GM18499 (cell line): Measurements from ENCODE around the gene ZFP92.

Experiments
- ATAC-seq: cut with Tn5 transposase; IDR thresholded peaks from one replicate; pipeline ENCODE4 v1.9.1; 2021; ENCODE audit warnings: moderate number of reproducible peaks; ENCODE audit not compliant: insufficient read depth, unreplicated experiment

The ZFP92 gene

DNA sequence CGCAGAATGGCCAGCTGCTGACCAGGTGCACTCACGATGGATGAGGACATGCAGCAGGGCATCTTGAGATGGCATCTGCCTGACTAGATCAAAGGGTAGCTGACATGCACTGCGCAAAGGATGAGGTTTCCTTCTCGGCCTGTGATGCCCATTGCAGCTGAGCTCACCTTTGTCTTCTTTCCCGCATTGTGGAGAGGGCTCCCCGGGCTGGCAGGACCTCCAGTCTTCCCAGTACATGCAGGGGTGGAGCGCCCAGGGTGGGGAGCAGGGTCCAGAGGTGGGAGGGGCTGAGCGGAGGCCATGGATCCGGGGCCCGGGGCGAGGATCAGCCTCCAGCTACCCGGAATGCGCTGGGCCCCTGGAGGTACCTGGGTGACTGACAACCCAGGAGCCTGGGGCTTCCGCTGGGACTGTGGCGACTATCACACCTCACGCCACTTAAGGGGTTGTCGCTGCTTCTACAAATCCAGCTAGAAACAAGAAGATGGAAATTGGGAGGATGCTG, 22.6 kb downstream of the ZFP92 start:
- ATAC-seq: no peak

DNA sequence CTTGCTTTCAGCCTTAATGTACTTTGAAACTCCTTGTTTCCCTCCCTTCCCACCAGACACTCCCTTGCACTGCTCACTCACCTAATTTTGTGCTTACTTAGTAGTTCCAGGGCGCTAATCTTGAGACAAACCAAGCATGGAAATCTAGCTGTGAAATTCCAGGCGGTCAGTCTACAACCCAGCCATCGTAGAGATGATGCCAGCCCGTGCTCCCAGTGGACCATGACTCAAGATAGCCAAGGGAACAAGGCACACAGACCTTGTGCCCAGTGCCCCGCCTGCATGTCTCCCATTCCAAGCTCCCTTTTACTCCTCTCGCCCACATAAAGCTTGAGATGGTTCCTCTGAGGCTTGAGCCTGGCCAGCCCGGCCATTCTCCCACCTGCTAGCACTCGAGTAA, 23.5 kb downstream of the ZFP92 start:
- no peak for ATAC-seq

DNA sequence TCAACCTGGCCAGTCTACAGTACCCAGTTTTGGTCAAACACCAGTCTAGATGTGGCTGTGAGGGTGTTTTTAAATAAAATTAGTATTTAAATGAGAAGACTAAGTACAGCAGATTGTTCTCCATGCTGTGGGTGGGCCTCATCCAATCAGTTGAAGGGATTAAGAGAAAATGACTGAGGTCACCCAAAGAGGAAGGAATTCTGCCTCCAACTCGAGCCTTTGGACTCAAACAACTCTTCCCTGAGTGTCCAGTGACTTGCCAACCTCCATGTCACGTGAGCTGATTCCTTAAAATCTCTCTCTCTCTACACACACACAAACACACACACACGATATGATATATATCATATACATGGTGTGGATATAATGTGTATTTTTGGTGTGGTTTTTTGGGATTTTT, 24.6 kb downstream of the ZFP92 start:
- ATAC-seq: no peak

DNA sequence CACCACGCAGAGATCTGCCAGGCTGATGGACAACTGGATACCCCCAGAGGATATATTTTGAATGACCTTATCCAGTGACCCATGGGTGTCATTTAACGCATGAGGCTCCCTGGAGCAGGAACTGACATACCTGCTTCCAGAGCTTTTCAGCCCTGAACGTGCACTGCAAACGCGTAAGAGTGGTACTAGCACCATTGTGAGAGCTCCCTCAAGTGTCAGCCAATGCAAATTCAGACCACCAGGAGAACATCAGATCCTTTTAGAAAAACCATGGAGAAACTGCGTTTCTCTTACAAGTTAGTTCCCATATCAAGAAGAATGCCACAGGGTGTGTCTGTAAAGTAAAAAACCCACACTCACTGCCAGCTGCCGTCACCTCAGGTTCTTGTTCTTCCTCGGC, 27.3 kb downstream of the ZFP92 start:
- no peak for ATAC-seq

DNA sequence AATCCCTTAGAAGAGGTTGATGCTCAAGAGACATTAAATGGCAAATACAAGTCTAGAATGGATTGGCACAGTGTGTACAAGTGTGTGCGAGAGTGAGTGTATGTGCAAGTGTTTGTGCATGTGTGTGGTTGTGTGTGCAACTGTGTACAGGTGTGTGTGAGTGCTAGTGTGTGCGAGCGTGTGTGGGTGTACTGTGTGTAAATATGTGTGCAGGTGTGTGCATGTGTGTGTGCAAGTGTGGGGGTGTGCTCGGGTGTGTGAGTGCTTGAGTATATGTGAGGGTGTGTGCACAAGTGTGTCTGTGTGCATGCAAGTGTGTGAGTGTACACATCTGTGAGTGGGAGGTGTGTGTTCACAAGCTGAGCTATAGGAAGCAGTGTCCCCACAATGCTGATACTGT, 28.7 kb downstream of the ZFP92 start:
- ATAC-seq: no peak

DNA sequence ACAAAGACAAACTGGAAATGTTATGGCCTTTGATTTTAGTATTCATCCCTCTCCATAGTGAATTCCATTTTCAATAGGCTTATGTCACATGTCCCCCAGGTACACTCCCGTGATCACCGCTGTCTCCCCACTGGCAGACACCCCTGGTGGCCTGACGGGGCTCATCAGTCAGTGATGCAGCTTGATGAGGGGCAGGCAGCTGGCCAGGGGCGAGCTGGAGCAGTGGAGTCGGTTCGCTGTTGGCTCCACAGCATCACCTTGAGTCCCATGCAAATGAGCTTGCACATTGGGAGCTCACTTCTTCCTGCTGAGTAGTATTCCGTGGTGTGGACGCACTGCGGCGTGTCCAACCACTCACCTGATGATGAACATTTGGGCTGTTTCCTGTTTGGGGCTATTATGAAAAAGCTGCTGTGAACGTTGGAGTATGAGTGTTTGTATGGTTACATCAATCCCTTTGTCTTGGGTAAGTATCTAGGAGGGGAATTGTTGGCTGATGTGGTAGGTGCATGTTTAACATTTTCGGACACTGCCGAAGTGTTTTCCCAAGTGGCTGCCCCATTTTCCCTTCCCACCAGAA, 29.4 kb downstream of the ZFP92 start:
- ATAC-seq: no peak

DNA sequence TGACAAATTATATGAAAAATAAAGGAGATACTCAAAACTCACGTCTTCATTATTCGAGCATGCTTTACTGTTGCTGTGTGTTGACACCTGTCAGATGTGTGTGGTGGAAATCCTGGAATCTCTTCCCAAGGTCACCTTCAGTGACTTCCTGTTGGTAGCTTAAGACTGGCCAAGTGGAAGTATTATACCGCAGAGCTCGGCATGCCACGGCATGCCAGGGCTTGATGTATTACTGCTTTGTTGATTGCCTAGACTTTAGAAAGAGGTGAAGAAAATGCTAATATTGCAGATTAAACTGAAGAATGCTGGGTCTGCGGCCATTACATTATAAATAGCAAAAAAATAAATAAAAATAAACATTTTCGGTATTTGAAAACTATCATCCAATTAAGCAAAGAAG, 30.0 kb downstream of the ZFP92 start:
- no peak for ATAC-seq

DNA sequence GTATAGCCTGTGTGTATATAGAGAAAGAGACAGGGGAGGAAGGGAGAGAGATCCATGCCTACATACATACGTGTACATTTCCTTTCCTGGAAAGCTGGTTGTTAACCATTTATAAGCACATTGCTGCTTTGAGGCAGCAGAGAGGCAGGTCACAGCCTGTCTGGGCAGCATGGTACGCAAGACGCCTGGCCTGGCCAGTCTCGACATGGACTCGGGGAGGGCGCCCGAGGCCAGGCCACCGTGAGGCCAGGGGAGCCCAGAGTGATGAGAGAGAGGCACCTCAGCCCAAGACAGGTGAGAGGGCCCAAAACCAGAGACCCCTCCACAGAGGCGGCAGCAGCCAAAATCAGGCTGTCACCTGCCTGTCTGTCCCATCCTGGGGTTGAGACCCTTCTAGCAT, 30.7 kb downstream of the ZFP92 start:
- ATAC-seq: no peak

DNA sequence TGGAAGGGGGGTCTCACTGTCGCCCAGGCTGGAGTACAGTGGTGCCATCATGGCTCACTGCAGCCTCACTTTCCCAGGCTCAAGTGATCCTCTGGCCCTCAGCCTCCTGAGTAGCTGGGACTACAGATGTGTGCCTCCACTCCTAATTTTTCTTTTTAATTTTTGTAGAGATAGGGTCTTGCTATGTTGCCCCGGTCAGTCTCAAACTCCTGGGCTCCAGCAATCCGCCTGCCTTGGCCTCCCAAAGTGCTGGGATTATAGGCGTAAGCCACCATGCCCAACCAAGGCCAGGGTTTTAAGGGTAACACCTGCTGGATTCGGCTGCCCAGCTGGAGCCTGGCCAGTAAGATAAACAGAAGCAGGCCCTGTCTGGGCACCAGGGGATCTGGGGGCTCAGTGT, 31.2 kb downstream of the ZFP92 start:
- ATAC-seq: no peak

DNA sequence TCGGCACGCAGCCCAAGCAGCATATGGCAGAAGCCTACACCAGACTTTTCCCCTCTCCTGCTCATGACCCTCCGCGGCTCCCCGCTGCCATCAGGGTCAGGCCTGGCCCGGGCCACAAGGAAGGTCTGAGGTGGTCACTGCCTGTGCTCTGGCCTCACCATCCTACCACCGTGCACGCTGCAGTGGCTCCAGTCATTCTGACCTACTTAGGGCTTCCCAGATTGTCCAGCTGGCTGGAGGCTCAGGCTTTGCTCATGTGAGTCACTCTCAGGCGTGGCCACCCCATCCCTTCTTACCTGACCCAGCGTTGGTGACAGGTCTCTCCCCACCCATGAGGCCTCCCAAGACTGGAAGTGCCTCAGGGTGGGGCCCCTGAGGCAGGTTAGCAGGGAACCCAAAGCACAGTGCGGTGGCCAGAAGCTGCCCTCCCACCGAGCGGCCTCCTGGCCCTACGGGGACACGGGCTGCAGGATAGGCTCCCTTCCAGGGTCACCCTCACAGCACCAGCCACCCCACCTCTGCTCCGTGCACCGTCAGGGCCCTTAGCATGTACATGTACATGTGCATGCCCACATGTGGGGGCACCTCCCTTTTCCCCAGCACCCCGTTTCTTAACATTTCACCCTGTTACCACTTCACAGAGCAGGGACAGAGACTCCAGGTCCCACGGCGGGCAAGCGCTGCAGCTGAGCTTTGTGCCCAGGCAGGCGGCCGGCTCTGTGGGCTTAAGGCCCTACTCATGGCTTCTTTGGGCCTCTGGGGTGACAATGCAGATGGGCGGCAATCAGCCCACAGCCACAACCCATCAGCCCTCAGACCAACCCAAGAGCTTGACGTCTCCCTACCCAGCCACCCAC, 32.4 kb downstream of the ZFP92 start:
- no peak for ATAC-seq

DNA sequence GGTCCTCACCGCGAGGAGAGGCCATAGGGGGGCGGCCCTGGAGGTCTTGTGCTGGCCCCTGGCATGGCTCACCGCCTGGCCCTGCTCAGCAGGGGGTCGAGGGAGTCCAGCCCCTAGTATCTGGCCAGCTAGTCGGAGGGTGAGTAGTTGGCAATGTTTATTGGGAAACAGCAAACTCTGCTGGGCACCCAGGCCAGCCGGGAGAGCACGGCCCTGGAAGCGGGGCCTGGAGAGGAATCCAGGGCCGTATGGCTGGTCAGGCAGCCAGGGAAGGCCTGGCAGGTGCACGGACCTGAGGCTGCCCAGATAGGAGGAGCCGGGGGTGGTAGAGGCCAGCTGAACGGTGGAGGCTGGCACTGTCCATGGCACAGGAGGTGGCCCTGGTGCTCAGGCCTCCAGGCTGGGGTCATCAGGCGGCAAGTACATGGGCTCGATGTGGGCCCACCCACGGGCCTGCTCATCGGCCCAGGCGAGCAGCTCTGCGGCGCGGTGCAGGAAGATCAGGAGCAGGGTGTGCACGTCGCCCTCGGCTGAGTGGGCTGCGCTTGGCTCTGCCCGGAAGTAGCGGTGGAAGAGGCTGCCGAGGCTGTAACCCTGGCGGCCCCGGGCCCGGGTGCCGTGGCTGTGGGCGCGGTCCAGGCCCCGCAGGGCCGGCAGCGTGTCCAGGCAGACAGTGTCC, 33.2 kb downstream of the ZFP92 start:
- no peak for ATAC-seq

DNA sequence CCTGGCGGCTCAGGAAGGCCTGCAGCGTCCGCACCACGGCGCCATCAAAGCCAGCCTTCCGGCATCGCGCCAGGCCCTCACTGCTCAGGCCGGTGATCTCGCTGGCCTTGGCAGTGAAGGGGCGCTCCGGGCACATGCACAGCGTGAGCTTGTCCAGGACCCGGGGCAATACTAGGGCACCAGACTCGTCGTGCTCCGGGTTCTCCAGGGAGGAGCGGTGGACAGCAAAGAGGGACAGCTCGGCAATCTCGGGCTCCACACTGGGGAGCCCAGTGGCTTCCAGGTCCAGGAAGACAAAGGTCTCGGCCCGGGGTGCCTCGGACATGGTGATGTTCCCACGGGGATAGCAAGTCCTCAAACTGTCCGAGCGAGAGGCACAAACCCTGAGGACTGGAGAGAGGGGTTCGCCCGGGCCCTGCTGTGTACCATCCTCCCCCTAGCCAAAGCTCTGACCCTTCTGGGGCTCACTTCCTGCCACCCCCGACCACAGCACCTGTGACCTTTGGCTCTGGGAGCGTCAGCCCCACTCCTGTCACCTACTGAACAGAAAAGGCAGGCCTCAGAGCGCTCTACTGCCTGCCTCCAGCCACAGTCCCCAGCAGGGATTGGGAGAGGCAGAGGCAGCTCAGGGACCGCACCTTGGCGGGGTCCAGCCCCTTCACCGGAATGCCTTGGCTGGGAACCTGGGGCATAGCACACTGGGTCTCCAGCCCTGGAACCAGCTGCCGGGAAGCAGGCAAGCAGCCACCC, 34.0 kb downstream of the ZFP92 start:
- no peak for ATAC-seq

DNA sequence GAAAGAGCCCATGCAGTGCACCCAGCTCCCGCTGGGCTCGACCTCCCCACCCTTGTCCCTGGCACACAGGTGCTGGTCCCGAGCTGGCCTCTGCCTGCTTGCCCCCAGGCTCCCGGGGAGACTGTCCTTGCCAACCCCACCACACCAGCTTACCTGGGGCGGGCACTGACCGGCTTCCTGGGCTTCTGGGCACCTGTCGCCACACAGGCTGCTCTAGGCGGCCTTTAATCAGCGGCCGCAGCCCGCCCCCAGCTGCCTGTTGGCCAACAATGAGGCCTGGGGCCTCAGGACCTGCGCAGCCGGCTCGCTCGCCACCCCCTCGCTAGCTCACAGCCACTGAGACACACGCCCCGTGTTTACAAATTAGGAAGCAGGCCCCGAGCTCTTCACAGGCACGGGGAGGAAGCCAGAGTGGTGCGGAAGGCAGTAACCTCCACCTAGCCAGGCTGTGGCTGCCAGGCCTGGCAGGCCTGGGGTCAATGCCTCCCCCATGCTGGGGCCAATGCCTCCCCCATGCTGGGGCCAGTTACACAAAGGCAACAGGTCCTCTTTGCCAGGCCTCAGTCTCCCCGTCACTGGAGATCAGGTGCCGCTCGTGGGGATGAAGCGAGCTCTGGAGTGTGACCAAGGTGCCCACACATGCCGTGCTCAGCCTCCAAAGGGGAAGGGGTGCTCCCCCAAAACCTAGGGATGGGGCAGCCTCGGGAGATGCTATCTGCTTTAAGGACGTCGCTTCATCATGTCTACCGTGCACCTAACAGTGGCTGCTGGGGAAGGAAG, 34.8 kb downstream of the ZFP92 start, which contains the start of gene TREX2:
Gene TREX2, minus strand, starts transcription at position 201 of the 780 bp plus-strand sequence. CDS start 626 bp downstream, outside the sequence.
- ATAC-seq: no peak

DNA sequence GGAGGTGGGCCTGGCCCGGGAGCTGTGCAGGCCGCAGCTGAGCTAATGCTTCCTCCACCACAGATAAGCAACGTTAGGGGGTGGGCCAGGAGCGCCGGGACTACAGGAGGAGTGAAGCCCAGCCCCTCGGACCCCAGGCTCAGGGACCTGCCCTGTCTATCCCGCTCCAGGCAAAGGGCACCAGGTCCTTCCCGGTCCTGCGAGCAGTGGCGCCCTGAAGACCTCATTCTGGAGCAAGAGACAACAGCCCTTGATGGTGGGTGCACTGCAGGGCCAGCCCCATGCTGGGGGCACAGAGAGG, 35.3 kb downstream of the ZFP92 start:
- ATAC-seq: no peak

DNA sequence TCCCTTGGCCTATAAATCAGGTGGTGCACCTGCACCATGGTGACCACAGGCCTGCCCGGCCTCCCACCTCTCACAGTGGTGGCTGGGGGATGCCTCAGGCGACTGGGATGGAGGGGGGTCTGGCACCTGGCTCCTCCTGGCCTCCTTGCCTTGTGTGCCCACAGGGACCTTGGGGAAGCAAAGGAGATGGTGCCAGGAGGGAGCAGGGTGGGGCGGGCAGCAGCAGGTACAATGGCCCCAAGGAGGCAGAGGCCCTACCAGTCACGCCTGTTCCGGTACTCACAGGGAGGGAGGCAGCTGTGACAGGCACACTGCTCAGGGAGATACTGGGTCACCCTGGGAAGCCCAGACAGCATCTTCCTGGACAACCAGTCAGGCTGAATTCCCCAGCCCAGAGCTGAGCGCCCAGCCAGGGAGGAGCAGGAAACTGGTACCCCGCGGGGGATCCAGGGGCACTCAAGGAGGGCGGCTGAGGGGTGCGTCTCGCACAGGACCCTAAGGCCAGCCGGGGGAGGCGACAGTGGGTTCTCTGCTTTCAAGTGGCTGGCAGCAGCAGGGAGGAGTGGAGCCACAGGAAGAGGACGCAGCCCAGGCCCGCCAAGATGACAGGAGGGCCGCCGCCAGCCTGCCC, 35.8 kb downstream of the ZFP92 start:
- no peak for ATAC-seq

DNA sequence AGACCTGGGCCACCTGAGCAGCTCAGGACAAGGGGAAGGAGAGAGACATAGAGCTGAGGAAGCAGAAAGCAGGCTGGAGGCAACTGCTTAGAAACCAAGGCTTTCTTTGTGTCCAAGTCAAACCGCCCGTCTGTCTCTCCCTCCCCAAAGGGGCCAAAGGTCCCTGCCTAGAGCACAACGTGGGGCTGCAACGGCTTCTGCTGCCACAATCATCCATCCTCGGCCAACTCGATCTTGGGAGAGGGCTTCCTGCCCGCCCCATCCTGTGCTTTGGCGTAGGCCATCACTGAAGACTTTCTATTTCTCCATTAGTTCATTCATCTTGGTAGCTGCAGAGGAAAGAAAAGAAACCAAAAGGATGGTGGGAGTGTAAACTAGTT, 36.3 kb downstream of the ZFP92 start:
- no peak for ATAC-seq

DNA sequence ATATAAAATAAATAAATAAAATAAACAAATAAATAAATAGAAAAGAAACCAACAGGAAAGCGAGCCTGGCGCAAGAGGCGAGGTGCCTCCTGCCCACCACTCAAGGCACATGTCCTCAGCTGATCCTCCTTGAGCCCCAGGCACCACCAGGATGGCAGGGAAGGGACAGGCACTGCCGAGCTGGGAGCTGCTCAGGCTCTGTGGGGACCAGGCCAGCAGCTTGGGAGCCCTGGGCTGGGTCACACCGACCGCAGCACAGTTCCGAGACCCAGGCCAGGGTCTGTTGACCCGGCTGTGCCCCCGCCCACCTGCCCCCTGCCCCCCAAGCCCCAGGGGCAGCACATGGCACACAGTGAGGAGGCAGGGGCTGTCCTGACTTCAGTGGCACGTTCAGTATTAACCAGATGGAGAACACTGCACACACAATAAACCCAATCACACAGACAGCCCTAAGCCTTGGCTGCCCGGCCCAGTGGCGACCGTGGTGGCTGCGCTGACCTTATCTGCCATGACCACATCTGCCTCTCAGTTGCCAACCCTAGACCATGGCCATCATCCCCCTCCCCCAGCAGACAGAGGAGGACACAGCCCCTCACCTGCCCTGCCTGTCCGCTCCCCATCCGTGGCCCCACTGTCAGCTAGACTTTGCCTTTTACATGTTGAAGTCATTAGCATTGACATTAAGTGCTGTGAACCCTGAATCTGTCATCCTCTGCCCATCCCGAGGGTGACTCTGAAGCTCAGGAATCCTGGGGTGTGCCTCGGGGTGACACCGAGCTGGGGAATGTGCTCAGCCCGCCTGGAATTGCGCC, 37.5 kb downstream of the ZFP92 start:
- ATAC-seq: no peak

DNA sequence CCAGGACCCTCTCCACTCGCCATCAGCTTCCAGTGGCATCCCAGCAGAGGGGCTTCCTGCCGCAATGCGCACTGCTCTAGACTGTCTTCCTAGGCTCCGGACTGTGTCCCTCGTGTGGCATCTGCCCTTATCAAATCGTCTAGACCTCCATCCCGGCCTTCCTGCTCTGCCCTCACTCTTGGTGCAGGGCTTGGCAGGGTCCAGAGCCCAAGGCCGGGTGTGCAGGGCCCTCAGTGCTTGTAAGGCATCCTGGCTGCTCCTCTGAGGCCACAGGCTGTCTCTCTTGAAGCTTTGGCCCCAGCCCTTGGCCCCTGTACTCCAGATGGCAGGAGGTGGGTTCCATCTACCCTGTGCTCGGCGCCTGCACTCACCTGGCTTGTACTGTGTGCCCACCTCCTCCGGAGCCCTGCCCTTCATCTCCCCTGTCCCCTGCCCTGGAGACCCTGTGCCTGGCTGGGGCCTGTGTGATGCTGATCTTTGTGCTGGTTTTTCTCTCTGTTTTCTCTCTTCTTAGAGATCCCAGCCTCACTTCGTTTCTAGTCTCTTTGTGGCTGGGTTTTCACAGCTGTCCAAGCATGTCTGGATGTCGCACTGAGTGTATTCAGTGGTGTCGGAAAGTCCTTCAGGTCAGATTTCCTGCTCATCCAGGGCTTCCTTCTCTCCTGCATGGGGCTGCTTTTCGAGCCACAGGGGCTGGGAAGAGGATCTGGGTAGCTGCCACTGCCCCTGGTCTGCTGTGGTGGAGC, 38.3 kb downstream of the ZFP92 start:
- no peak for ATAC-seq
